ENCODE data around the gene AMIGO3. TPM values are rescaled to one million over a fixed set of nuclear protein-coding genes. Genes with fewer than 3 reads are reported as not detected.
A peak's percentile ranks its signal among the peaks of the same experiment; 100 is the strongest.

The AMIGO3 gene
- total and polyA plus RNA-seq, 10 of the 15 experiments (the other 5 are each of a cell fraction or from before 2014, with no cell fraction given) = 0.07 to 1.3 (median 0.44) TPM; not detected in 3

DNA sequence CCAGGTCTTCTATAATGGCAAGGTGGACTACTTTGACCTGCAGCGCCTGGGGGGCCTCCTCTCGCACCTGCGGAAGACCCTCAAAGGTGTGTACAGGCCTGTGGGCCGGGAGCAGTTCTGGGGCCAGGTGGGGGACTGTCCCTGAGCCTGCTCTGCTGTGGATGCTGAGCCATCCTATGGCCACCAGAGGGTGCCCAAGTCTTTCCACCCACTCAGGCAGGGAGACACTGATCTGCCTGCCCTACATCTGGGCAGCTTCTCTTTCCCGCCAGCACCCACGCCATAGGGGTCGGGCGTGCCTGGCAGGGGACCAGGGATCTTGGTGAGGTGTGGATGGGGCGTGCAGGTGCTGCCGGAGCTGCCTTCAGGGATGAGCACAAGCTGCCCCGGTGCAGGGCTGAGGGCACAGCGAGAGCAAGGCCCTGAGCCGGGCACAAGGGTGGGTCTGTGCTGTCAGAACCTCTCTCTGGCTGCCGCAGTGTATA, 16.0 kb downstream of the AMIGO3 start:
- FAIRE-seq (peak; percentile 41), ATAC-seq (peak; percentile 99), DNase-seq (ENCODE audit: low read depth, low spot score) (no peak)
- no peak overlapping the region for H3K9ac ChIP-seq (ENCODE audit: control insufficient read depth, insufficient read depth, low read length)
- H3K79me2 ChIP-seq (ENCODE audit: control insufficient read depth, insufficient read depth, low read length) = no peaks in the 10 kb centered on the region
- ChIA-PET CTCF (interaction anchor here (0.6 to 4.6 kb wide), 8 partner anchors 9 to 277 kb away, joined by 3 to 19 read pairs (median 3); no protein-coding TSS in a partner anchor), SMC1A (ENCODE audit: uncharacterized antibody, unreplicated experiment) (interaction anchor here (0.6 kb wide), 1 partner anchor 136 kb away, joined by 5 read pairs; no protein-coding TSS in a partner anchor), POLR2A (no interaction called here), RAD21 (ENCODE audit: unreplicated experiment) (interaction anchor here (1.0 kb wide), 1 partner anchor 136 kb away, joined by 3 read pairs; no protein-coding TSS in a partner anchor)
- in situ Hi-C loops (cut with MboI) (no loop called here), intact Hi-C loops (cut with micrococcal nuclease; ENCODE audit: unreplicated experiment) (loop anchor here (1.0 kb wide), 2 partner anchors 136 to 203 kb away; no protein-coding TSS in a partner anchor)
- no peaks in the 10 kb centered on the region for H3K9me3 ChIP-seq (replicated peaks; ENCODE audit: control insufficient read depth, insufficient read depth, low read length)
- H3K36me3 ChIP-seq (ENCODE audit: control insufficient read depth in 2 of 2, insufficient read depth in 2 of 2, low read length in 1 of 2) = peaks cover 0 to 5% of the 10 kb centered on the region in 2 experiments; a peak in 3 of 4 replicates
- no peak overlapping the region for H3K4me3 ChIP-seq
- 34% methylated on average over 14 of the region's 14 CpGs for WGBS (ENCODE audit: insufficient coverage, insufficient replicate concordance, low lambda C conversion rate, missing lambda C conversion rate)
- H3K27ac ChIP-seq (ENCODE audit: control insufficient read depth, insufficient read depth) = no peak overlapping the region
- H4K20me1 ChIP-seq (ENCODE audit: control insufficient read depth, insufficient read depth) = no peaks in the 10 kb centered on the region
- H3K27me3 ChIP-seq (replicated peaks in 1 of 2; ENCODE audit: control insufficient read depth in 2 of 2, insufficient read depth in 2 of 2, low read length in 1 of 2) = no peaks in the 10 kb centered on the region
- no peak overlapping the region for H3K4me2 ChIP-seq (ENCODE audit: control insufficient read depth, insufficient read depth)
- BruUV-seq (replicated peaks) = no TSS peak
- no peak overlapping the region for H2AFZ ChIP-seq (ENCODE audit: control insufficient read depth, low read depth, low read length)
- H3K4me1 ChIP-seq (ENCODE audit: control insufficient read depth, insufficient read depth, low read length) = no peaks in the 10 kb centered on the region
- TF ChIP-seq POLR2AphosphoS5 (IDR thresholded peaks at IDR 0.05; ENCODE audit: low read length) (no peak), HDGF (IDR thresholded peaks at IDR 0.05) (0 out of 2 replicates have a peak, but pooled peaks have one; percentile 64), SMC3 (IDR thresholded peaks at IDR 0.05; ENCODE audit: borderline replicate concordance, low read length) (peak; percentile 66), BHLHE40 (IDR thresholded peaks at IDR 0.05; ENCODE audit: borderline replicate concordance in 1 of 2, low read depth in 2 of 2, low read length in 1 of 2) (0 out of 4 replicates have a peak, but pooled peaks of 1 of the 2 experiments have one; percentile 15), GATAD2B (conservative IDR thresholded peaks at IDR 0.05; ENCODE audit: low read depth) (no peak), CREM (IDR thresholded peaks at IDR 0.05; ENCODE audit: low read depth) (no peak), RBBP5 (conservative IDR thresholded peaks at IDR 0.05) (no peak), NFIC (IDR thresholded peaks at IDR 0.05; ENCODE audit: low read depth, low read length) (no peak), RAD21 (IDR thresholded peaks at IDR 0.05; ENCODE audit: insufficient read depth, low read depth, low read length) (peak; percentile 71), YY1 (IDR thresholded peaks at IDR 0.05; ENCODE audit: low read depth, low read length) (peak; percentile 44; the same call in 1 of the 2 replicates), EP300 (IDR thresholded peaks at IDR 0.05; ENCODE audit: borderline replicate concordance in 1 of 2, control insufficient read depth in 1 of 2, low read depth in 2 of 2, low read length in 2 of 2) (no peak)
- TF ChIP-seq, protein P1, sequence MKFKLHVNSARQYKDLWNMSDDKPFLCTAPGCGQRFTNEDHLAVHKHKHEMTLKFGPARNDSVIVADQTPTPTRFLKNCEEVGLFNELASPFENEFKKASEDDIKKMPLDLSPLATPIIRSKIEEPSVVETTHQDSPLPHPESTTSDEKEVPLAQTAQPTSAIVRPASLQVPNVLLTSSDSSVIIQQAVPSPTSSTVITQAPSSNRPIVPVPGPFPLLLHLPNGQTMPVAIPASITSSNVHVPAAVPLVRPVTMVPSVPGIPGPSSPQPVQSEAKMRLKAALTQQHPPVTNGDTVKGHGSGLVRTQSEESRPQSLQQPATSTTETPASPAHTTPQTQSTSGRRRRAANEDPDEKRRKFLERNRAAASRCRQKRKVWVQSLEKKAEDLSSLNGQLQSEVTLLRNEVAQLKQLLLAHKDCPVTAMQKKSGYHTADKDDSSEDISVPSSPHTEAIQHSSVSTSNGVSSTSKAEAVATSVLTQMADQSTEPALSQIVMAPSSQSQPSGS (IDR thresholded peaks at IDR 0.05; ENCODE audit: low read length) = no peak
- TF ChIP-seq, protein P2, sequence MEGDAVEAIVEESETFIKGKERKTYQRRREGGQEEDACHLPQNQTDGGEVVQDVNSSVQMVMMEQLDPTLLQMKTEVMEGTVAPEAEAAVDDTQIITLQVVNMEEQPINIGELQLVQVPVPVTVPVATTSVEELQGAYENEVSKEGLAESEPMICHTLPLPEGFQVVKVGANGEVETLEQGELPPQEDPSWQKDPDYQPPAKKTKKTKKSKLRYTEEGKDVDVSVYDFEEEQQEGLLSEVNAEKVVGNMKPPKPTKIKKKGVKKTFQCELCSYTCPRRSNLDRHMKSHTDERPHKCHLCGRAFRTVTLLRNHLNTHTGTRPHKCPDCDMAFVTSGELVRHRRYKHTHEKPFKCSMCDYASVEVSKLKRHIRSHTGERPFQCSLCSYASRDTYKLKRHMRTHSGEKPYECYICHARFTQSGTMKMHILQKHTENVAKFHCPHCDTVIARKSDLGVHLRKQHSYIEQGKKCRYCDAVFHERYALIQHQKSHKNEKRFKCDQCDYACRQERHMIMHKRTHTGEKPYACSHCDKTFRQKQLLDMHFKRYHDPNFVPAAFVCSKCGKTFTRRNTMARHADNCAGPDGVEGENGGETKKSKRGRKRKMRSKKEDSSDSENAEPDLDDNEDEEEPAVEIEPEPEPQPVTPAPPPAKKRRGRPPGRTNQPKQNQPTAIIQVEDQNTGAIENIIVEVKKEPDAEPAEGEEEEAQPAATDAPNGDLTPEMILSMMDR (IDR thresholded peaks at IDR 0.05 in 2 of 3, conservative IDR thresholded peaks at IDR 0.05 in 1 of 3; ENCODE audit: control insufficient read depth in 2 of 3, extremely low read depth in 1 of 3, insufficient read depth in 1 of 3, low read depth in 3 of 3, low read length in 3 of 3) = peak; percentile 85 to 96 (median 90); a peak in 5 of 6 replicates
- TF ChIP-seq, protein P3, sequence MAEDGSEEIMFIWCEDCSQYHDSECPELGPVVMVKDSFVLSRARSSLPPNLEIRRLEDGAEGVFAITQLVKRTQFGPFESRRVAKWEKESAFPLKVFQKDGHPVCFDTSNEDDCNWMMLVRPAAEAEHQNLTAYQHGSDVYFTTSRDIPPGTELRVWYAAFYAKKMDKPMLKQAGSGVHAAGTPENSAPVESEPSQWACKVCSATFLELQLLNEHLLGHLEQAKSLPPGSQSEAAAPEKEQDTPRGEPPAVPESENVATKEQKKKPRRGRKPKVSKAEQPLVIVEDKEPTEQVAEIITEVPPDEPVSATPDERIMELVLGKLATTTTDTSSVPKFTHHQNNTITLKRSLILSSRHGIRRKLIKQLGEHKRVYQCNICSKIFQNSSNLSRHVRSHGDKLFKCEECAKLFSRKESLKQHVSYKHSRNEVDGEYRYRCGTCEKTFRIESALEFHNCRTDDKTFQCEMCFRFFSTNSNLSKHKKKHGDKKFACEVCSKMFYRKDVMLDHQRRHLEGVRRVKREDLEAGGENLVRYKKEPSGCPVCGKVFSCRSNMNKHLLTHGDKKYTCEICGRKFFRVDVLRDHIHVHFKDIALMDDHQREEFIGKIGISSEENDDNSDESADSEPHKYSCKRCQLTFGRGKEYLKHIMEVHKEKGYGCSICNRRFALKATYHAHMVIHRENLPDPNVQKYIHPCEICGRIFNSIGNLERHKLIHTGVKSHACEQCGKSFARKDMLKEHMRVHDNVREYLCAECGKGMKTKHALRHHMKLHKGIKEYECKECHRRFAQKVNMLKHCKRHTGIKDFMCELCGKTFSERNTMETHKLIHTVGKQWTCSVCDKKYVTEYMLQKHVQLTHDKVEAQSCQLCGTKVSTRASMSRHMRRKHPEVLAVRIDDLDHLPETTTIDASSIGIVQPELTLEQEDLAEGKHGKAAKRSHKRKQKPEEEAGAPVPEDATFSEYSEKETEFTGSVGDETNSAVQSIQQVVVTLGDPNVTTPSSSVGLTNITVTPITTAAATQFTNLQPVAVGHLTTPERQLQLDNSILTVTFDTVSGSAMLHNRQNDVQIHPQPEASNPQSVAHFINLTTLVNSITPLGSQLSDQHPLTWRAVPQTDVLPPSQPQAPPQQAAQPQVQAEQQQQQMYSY (CRISPR knock-in tag; IDR thresholded peaks at IDR 0.05) = no peak
- TF ChIP-seq, protein P4, sequence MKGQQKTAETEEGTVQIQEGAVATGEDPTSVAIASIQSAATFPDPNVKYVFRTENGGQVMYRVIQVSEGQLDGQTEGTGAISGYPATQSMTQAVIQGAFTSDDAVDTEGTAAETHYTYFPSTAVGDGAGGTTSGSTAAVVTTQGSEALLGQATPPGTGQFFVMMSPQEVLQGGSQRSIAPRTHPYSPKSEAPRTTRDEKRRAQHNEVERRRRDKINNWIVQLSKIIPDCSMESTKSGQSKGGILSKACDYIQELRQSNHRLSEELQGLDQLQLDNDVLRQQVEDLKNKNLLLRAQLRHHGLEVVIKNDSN (IDR thresholded peaks at IDR 0.05; ENCODE audit: borderline replicate concordance, extremely low read length, insufficient read depth, low read depth, low read length) = no peak

Measured in GM12878 (cell line).